ENCODE data around the gene KCNJ4.
"Not testable (repeated sequence)": the region's sequence is repeated elsewhere in the genome, so short reads cannot be mapped to it uniquely, and the experiment has no call there.

KCNJ4 gene

DNA sequence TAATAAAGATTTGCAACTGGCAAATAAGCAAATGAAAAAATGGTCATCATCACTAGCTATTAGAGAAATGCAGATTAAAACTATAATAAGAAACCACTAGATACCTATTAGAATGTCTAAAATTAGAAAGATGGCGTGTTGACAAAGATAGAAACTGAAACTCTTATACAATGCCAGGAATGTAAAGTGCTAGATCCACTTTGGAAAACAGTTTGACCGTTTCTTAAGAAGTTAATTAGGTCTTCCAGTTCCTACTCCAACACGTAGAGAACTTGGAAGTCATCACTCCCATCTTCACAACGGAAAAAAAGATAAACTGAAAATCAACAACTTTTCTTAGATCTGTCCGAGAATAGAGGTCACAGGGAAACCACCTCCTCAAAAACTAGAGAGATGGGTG lies 68.1 kb downstream of the KCNJ4 start:
- not testable (repeated sequence) for DNase-seq (ENCODE audit: low read depth, low spot score)

- DNase-seq (ENCODE audit: low read depth, low spot score), result no peak
Observed at GRCh38 chr22:38383417-38383816, 71.6 kb downstream of the KCNJ4 start.

DNA sequence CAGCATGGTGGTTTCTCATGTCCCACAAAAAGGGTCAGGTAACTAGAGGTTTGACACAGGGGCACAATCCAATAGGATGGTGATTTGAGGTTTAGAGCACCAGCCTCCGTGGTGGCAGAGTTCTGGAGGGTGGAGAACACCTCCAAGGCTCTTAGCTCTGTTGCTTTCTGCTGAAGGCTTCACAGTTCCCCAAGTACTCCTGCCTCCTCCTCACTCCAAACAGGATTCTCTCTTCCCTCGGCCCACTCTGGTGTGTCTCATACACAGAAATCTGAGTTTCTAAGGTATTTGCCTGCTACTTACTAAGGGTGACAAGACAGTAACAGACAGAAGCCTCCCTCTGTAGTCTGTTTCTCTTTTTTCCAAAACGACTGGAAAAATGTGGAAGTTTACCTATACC lies 73.6 kb downstream of the KCNJ4 start:
- not testable (repeated sequence) for DNase-seq (ENCODE audit: low read depth, low spot score)

Data from astrocyte of the hippocampus (primary cell).